Diencephalon (tissue), 1 donor: Measurements from ENCODE around the gene HCN3. TPM values are rescaled to one million over a fixed set of nuclear protein-coding genes. Genes with fewer than 3 reads are reported as not detected.

Experiments
- total RNA-seq: library from RNA; depleted of rRNA; stranded (reverse); fragments of >200 nt; gene quantifications from one replicate; pipeline ENCODE4 v1.2.3, GENCODE V29; 2014

HCN3 gene
- 22.8 TPM for total RNA-seq

GRCh38 chr1:155277070-155277901 lies at the start of gene HCN3:
TSS of gene HCN3 (plus strand) at chr1:155277463. CDS start at chr1:155277591, 128 bp downstream.

GRCh38 chr1:155255243-155256007 lies 21.8 kb upstream of the HCN3 start, which contains the start of gene ENTREP3:
TSS of gene ENTREP3 (minus strand) at chr1:155255483. CDS start at chr1:155254877, 606 bp downstream.

GRCh38 chr1:155261852-155262673 lies 15.2 kb upstream of the HCN3 start, which contains the start of gene SCAMP3:
TSS of gene SCAMP3 (minus strand) at chr1:155262360. CDS start at chr1:155262151, 209 bp downstream.

GRCh38 chr1:155273343-155274245 lies 3.7 kb upstream of the HCN3 start, which contains the start of gene CLK2:
TSS of gene CLK2 (minus strand) at chr1:155273504. CDS start at chr1:155270977, 2,527 bp downstream.

GRCh38 chr1:155301342-155301841 lies 24.1 kb downstream of the HCN3 start, which contains the start of gene PKLR:
TSS of gene PKLR (minus strand) at chr1:155301438. CDS start at chr1:155301395, 43 bp downstream.

GRCh38 chr1:155308493-155309422 lies 31.5 kb downstream of the HCN3 start, which contains the start of gene FDPS:
TSS of gene FDPS (plus strand) at chr1:155308866. CDS start at chr1:155309790, 924 bp downstream.

GRCh38 chr1:155320661-155321617 lies 43.7 kb downstream of the HCN3 start, which contains the start of gene RUSC1:
TSS of gene RUSC1 (plus strand) at chr1:155320894. CDS start at chr1:155321774, 880 bp downstream.

Other genes starting within 250 kb of the HCN3 start
- 0.46 TPM for gene DCST2, start 243.7 kb upstream of the HCN3 start, total RNA-seq
- gene DCST1, start 243.6 kb upstream of the HCN3 start, total RNA-seq: not detected
- gene ADAM15, start 226.1 kb upstream of the HCN3 start, total RNA-seq: 20.5 TPM
- 1.2 TPM for gene EFNA4, start 213.7 kb upstream of the HCN3 start, total RNA-seq
- 13.8 TPM for gene EFNA3, start 198.6 kb upstream of the HCN3 start, total RNA-seq
- gene EFNA1, start 149.6 kb upstream of the HCN3 start, total RNA-seq: 5.3 TPM
- 7.8 TPM for gene SLC50A1, start 141.6 kb upstream of the HCN3 start, total RNA-seq
- gene DPM3, start 136.9 kb upstream of the HCN3 start, total RNA-seq: 13.8 TPM
- 60.2 TPM for gene KRTCAP2, start 104.2 kb upstream of the HCN3 start, total RNA-seq
- gene TRIM46, start 103.6 kb upstream of the HCN3 start, total RNA-seq: 21.2 TPM
- gene THBS3, start 69.6 kb upstream of the HCN3 start, total RNA-seq: 11.5 TPM
- gene MTX1, start 68.8 kb upstream of the HCN3 start, total RNA-seq: 15.5 TPM
- gene ENTREP3, start 22.0 kb upstream of the HCN3 start, total RNA-seq: 5.5 TPM
- 29.5 TPM for gene SCAMP3, start 15.1 kb upstream of the HCN3 start, total RNA-seq
- 24.2 TPM for gene CLK2, start 4.0 kb upstream of the HCN3 start, total RNA-seq
- 0.23 TPM for gene PKLR, start 24.0 kb downstream of the HCN3 start, total RNA-seq
- 130 TPM for gene FDPS, start 31.4 kb downstream of the HCN3 start, total RNA-seq
- 60.4 TPM for gene RUSC1, start 43.4 kb downstream of the HCN3 start, total RNA-seq